Neuron (in vitro differentiated cells): ENCODE measurements around the gene ITGB7.
A peak's percentile ranks its signal among the peaks of the same experiment; 100 is the strongest.

ENCODE experiments used
- H2AFZ ChIP-seq: one replicate; pipeline ENCODE4 v1.6.1; 2013; ENCODE audit warnings: low read depth, mild to moderate bottlenecking, inconsistent platforms, low read length, moderate library complexity
- H3K27me3 ChIP-seq: one replicate; pipeline ENCODE4 v1.6.1; 2013; ENCODE audit warnings: low read length; ENCODE audit not compliant: insufficient read depth
- H3K36me3 ChIP-seq: one replicate; pipeline ENCODE4 v1.6.1; 2013; ENCODE audit warnings: low read length; ENCODE audit not compliant: insufficient read depth
- H3K4me1 ChIP-seq: one replicate; pipeline ENCODE4 v1.6.1; 2013; ENCODE audit warnings: low read length; ENCODE audit not compliant: insufficient read depth
- H3K4me3 ChIP-seq: 2 replicates; pipeline ENCODE4 v1.5.1; 2013; ENCODE audit warnings: mild to moderate bottlenecking, low read length, moderate library complexity
- H3K9me3 ChIP-seq: one replicate; pipeline ENCODE4 v1.6.1; 2013; ENCODE audit warnings: low read length

ITGB7 gene

DNA sequence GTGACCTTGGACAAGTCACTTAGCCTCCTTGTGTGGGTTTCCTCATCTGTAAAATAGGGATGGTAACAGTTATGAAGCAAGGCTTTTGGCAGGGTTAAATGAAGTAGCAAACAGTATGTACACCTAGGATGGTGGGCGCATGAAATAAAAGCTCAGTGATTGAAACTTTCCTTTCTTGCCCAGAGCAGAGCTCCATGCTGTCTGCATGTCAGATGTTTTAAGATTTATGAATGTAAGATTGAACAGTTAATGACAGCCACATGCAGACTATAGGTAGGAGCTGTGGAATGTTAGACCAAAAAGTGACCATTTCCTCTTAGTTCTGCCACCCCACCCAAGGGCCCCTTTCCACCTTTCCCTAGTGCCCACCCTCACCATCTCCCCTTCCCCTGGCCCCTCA, 12.1 kb downstream of the ITGB7 start:
- Histone ChIP-seq H3K4me1 (no peaks in the 10 kb centered on the region), H3K4me3 (no peak overlapping the region), H3K36me3 (peaks cover 9% of the 10 kb centered on the region), H3K27me3 (peaks cover 20% of the 10 kb centered on the region), H3K9me3 (no peaks in the 10 kb centered on the region), H2AFZ (no peak overlapping the region)

DNA sequence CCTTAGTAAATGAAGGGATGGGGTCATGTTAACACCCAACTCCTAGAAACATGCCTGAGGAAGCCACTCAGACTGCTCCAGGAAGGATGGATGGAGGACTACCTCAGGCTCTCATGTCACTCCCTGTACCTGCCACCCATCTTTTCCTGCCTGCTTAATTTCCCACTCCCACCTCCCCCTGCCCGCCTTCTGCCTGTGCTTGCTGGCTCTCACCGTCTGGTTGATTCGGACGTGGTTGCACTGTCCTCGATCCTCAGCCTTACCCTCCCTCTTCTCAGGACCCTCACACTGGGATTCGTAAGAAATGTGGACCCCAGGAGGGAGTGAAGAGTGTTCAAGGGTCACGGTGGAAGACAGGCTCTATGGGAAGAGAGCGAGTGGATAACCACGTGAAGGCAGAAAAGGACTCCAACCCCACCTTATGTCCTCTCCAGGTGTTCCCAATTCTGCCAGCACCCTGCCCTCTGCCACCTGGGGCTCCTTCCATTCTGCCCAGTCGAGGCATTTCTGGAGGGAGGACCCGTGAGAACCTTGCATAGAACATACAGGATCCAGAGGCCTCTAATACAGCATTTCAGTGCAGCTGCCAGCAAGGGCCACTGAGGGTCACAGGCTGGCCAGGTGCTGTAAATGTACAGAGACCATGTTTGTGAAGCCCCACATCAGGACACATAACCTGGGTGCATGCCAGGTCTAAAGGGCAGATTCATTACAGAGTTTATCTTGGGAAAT, 12.9 kb downstream of the ITGB7 start:
- H3K36me3 ChIP-seq = peaks cover 9% of the 10 kb centered on the region
- H3K4me3 ChIP-seq = no peak overlapping the region
- H3K9me3 ChIP-seq = no peaks in the 10 kb centered on the region
- no peaks in the 10 kb centered on the region for H3K4me1 ChIP-seq
- peaks cover 19% of the 10 kb centered on the region for H3K27me3 ChIP-seq
- H2AFZ ChIP-seq = no peak overlapping the region

DNA sequence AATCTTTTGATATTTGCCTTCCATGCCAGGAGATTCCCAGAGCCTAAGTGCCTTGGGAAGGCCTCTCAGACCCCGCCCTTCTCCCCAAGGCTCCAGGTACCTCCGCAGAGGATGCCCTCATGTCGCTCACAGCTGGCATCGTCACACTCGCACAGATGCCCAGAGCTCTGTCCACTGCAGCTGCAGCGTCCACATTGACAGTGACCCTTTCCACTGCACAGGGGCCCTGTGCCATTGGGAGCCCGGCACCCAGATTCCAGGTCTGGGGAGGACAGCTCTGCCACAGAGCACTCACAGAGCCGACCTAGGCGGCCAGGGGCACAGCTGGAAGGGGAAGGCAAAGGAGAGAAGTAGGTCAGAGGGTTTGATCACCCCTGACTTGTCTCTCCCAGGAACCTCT, 14.0 kb downstream of the ITGB7 start:
- Histone ChIP-seq H3K4me1 (no peaks in the 10 kb centered on the region), H2AFZ (no peak overlapping the region), H3K9me3 (no peaks in the 10 kb centered on the region), H3K36me3 (peaks cover 16% of the 10 kb centered on the region), H3K4me3 (no peak overlapping the region), H3K27me3 (peaks cover 12% of the 10 kb centered on the region)

DNA sequence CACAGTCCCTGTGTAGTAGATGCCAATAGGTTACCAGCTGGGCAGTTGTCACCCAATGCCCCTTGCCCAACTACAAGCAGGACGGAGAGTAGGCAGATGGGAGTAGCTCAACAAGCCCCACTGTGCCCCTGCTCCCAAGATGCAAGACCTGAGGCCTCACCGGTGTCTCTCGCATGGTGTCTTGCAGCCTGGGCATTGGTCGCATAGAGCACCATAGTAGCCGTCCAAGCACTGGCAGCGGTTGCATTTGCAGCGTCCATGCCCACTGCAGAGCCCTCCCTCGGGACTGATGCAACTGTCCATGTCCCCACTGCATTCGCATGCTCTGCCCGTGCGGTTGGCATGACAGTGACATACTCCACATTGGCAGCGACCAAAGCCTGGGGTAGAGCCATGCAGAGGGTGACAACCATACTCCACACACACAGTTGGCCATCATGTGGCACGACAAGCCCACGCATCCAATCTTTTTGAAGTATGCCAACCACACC, 14.5 kb downstream of the ITGB7 start:
- Histone ChIP-seq H3K27me3 (peaks cover 7% of the 10 kb centered on the region), H3K4me1 (no peaks in the 10 kb centered on the region), H3K36me3 (peaks cover 20% of the 10 kb centered on the region), H3K9me3 (no peaks in the 10 kb centered on the region), H3K4me3 (no peak overlapping the region), H2AFZ (no peak overlapping the region)

DNA sequence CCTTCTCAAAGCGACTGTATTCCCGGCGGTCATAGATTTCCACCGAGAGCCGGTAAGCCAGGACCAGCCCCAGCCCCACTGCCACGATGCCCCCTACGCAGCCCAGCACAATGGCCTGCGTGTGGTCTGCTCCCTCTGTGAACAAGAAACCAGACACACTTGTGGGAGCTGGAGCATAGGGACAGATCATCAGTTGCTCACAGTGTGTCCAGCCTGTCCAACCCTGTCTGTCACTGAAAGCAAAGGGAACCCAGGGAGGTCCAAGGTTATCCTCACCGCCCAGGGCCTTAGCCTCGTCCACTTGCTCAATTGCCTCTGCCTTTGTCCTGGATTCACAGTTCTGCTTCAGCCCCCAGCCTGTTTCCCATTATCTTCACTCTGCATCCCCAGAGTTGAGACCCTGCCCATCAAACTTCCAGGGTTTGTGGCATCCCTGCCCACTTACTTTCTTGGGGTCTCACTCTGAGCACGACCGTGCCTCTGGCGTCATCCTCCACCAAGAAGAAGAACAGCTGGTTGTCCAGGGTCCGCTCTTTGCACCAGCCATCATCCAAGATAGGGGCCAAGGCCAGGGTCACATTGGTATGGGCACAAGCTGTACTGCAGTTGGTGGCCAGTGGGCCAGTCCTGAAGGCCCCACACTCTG, 15.0 kb downstream of the ITGB7 start:
- Histone ChIP-seq H3K36me3 (peaks cover 26% of the 10 kb centered on the region), H3K9me3 (no peaks in the 10 kb centered on the region), H3K4me3 (no peak overlapping the region), H3K4me1 (no peaks in the 10 kb centered on the region), H2AFZ (no peak overlapping the region), H3K27me3 (peaks cover 2% of the 10 kb centered on the region)

DNA sequence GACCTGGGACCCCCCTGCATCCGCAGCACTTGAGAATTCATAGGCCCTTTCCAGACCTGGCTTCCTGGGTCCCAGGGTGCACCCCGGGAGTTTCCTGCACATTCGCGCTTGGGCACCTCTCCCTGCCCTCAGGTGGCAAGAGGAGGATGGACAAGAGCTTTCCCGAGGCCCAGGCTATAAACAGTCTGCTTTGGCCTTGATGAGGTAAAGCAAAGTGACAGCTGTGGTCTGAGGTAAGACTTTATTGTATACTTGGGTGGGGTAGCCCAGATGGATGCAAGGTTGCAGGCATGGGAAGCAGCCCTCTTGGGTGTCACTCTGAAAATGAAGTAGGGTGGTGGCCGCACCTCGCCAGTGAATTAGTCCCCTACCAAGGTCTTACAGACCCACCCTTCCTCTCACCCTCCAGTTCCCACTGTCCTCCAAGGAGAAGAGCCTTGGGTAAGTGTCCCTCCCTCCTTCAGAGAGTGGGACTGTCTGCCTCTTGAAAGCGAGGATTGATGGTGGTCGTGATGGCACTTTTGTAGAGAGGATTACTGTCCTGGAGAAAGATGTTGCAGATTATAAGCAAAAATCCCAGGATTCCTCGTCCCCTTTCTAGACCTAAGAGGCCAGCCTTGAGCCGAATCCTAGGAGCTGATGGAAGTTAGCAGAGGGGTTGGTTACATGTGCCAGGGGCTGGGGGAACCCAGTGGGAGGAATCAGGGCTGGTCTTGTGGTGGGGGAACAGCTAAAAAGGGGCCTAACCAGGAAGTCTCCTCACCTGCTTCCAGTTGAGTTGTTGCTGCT, 15.8 kb downstream of the ITGB7 start:
- Histone ChIP-seq H3K36me3 (peaks cover 33% of the 10 kb centered on the region), H3K4me3 (no peak overlapping the region), H3K4me1 (no peaks in the 10 kb centered on the region), H3K9me3 (no peaks in the 10 kb centered on the region), H2AFZ (no peak overlapping the region), H3K27me3 (no peaks in the 10 kb centered on the region)

DNA sequence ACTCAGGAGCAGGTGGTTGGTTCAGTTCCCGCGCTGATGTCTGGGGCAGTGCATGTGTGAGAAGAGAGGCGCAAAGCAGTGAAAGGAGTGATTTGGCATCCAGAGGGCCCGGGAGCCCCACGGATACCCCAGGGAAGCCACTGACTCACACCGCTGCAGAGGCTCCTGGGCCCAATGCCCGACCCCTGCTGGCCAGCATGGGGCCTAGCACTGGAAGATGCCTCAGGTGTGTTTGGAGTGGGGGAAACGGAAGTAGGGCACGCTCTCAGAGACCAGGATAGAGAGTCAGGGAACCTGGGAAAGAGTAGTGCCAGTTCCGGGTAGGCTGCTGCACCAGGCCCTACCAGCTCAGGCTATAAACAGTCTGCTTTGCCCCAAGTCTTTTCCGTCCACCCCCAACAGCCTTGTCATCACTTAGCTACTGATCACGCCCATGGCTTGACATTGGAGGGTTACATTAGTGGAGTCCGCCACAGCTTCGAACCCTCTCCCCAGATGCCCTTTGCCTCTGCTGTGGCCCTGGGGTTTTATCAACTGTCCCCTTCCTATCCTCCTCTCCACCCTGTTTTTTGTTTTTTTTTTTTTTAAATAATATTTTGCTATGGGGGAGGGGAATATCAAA, 16.8 kb downstream of the ITGB7 start:
- no peak overlapping the region for H2AFZ ChIP-seq
- no peaks in the 10 kb centered on the region for H3K27me3 ChIP-seq
- no peak overlapping the region for H3K4me3 ChIP-seq
- H3K36me3 ChIP-seq = peaks cover 44% of the 10 kb centered on the region
- H3K4me1 ChIP-seq = no peaks in the 10 kb centered on the region
- H3K9me3 ChIP-seq = no peaks in the 10 kb centered on the region

DNA sequence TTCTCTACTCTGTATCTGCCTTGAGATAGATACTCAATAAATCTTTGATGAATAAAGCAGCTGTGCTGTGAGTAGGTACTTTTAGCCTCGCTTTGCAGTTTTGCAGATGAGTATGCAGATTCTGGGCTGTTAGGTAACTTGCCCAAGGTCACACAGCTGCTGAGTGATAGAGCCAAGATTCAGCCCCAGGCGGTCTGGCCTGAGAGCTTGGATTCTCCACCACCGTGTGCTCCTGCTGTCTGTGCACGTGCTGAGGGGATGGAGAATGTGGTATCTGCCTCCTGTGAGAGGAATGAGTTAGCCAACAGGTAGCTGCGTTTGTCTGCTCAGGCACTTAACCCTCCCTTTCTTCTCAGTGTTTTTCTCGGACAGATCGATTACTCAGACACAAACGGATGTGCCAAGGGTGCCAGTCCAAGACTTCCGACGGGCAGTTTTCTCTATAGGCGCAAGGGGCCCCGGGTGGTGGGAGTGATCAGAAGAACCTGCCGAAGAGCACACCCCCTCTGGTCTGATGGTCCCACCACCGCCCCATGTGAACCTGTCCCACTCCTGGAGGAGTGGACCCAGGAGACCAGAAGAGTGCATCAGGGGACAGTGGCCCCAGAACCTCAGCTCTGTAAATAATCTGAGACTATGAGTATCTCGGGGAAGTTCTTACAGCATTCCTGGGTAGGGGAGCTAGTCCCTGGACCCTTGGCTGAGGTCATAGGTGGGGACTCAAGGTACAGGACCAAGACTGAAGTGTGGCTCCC, 19.7 kb downstream of the ITGB7 start:
- H2AFZ ChIP-seq = no peak overlapping the region
- no peak overlapping the region for H3K4me3 ChIP-seq
- H3K36me3 ChIP-seq = peaks cover 69% of the 10 kb centered on the region
- no peaks in the 10 kb centered on the region for H3K27me3 ChIP-seq
- H3K4me1 ChIP-seq = peaks cover 11% of the 10 kb centered on the region
- no peaks in the 10 kb centered on the region for H3K9me3 ChIP-seq

DNA sequence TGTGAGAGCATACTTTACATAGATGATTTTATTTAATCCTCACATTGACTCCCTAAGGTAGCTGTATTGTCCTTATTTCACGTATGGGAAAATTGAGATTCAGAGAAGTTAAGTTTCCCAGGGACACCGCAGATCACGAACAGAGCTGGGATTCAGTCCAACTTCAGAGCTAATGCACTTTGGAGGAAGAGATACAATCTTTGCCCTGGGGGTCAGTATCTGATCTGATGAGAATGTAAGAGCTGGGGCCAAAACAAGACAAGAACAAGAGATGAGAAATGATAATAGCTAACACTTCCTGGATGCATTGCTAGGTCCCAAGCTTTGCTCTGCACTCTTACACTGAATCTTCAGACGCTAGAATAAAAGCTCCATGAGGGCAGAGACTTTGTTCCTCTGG, 20.3 kb downstream of the ITGB7 start:
- peaks cover 17% of the 10 kb centered on the region for H3K4me1 ChIP-seq
- H2AFZ ChIP-seq = no peak overlapping the region
- no peaks in the 10 kb centered on the region for H3K9me3 ChIP-seq
- H3K27me3 ChIP-seq = no peaks in the 10 kb centered on the region
- H3K4me3 ChIP-seq = no peak overlapping the region
- H3K36me3 ChIP-seq = peaks cover 75% of the 10 kb centered on the region

DNA sequence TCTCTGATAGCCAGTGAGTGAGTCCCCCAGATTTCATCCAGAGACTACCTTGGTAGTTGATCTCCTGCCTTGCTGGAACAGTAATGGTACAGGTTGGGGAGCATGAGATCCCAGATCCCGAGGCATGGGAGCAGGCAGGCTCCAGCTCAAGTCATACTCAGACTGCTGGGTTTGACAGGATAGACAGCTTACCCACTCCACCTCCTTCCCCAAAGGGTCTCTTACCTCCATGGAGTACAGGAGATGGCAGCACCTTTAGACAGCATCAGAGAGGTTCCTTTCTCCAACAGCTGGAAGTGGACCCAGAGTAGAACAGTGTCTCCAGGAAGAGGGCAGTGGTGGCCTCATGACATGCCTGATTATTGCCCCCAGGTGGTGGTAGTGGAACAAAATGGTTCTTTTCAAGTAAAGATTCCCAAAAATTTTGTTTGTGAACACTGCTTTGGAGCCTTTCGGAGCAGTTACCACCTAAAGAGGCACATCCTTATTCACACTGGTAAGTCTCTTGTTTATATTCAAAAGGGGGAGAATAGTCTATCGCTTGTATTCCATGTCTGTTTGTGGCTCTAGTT, 21.4 kb downstream of the ITGB7 start:
- H3K27me3 ChIP-seq = no peaks in the 10 kb centered on the region
- peaks cover 67% of the 10 kb centered on the region for H3K36me3 ChIP-seq
- no peak overlapping the region for H2AFZ ChIP-seq
- peaks cover 24% of the 10 kb centered on the region for H3K4me1 ChIP-seq
- no peaks in the 10 kb centered on the region for H3K9me3 ChIP-seq
- H3K4me3 ChIP-seq = no peak overlapping the region

DNA sequence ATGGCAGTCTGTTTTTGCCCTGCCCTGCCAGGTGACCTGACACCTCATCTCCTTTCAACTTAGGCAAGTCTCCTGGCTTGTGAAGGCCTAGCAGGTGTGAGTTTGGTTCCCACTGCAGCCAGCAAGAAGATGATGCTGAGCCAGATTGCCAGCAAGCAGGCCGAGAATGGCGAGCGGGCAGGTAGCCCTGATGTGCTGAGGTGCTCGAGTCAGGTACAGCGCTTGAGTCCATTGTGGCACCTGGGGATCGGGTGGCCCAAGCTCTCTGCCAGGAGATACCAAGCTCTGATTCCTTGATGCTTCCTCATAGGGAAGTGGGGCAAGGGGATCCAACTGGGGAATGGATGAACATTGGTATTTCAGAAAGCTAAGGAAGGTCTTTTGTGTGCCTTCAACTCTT, 22.2 kb downstream of the ITGB7 start:
- no peak overlapping the region for H2AFZ ChIP-seq
- peaks cover 24% of the 10 kb centered on the region for H3K4me1 ChIP-seq
- no peaks in the 10 kb centered on the region for H3K9me3 ChIP-seq
- peaks cover 67% of the 10 kb centered on the region for H3K36me3 ChIP-seq
- H3K27me3 ChIP-seq = no peaks in the 10 kb centered on the region
- no peak overlapping the region for H3K4me3 ChIP-seq

DNA sequence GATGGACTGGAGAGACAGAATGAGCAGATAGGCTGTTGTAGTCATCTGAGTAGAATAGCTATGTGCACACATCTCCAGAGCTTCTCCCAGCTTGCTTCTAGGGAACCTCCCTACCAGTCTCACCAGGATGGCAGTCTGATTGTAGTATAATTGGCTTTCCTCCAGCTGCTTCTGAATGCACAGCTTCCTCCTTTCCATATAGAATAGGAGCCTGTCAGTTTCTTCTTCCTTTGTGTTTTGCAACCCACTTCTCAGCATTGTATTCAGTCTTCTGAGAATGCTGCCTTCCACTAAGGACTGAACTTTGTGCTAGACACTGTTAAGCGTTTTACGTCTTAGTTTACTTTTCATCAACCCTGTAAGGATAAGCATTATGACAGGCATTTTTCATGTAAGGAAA, 24.1 kb downstream of the ITGB7 start:
- Histone ChIP-seq H3K4me3 (peak overlapping the region; percentile 8), H3K27me3 (no peaks in the 10 kb centered on the region), H3K36me3 (peaks cover 59% of the 10 kb centered on the region), H3K9me3 (no peaks in the 10 kb centered on the region), H3K4me1 (peaks cover 24% of the 10 kb centered on the region), H2AFZ (no peak overlapping the region)
